GM18526 (cell line): ENCODE results near the gene SHISAL1.

Experiments
- POLR2A ChIP-seq: IDR thresholded peaks from 3 replicates; pipeline ENCODE4 v1.6.1; 2011; ENCODE audit not compliant: insufficient read length; ENCODE audit errors: extremely low read depth

The SHISAL1 gene

DNA sequence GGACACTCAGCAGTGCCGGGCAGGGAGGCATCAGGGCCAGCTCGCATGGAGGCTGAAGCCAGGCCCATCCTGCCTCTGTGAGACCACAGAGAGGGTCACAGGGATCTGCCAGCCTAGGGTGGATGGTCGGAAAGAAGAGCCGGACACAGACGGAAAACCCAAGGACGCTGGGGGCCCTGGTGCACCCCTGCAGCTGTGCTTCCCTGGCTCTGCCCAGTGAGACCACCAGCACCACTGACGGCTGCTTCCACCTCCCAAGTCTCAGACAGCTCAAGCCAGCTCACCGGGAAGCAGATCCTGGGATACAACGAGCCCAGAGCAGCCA is 42.2 kb downstream of the SHISAL1 start:
- TF ChIP-seq POLR2A = no peak

DNA sequence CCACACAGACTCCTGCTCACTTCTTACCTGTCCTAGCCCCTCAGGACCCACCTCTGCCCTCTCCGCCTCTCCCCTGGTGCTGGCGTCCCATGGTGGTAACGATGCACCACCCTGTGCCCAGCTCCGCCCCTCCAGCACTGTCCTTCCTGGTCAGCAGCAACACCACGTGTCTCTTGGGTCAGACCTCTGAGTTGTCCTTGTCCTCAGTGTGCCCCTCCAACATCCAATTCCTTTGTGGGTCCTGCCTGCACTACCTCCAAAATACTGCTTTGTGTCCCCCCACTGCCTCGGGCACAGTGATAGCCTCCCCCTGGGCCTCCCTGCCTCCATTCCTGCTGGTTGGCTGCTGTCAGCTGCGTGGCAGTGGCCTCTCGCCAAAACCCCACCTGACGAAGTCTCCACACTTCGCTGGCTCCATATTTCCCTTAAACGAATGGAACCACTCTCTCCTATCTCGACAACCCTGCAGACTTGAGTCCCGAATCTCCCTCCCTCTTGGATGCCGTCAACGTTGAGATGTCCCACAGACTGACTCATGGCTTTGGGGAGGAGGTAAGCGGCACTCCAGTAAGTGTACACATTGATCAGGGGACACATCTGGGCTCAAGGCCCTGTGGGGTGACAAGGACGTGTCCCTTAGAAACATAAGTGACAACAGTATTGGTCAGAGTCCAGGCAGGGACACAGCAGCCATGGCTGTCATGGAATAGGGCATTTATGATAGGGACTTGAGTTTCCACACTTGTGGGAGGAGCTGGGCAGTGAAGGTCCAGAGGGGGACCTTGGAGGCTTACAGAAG is 42.8 kb downstream of the SHISAL1 start:
- no peak for TF ChIP-seq POLR2A

DNA sequence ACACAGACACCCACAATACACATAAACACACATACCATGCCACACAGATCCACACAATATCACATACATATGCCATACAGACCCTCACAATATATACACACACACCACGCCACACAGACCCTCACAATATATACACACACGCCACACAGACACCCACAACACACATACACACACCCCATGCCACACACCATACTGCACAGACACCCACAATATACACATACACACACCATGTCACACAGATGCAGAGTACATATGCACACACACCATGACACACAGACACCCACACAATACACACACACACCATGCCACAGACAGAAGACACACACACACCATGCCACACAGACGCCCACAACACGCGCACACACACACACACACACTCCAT is 43.6 kb downstream of the SHISAL1 start:
- TF ChIP-seq POLR2A = no peak

DNA sequence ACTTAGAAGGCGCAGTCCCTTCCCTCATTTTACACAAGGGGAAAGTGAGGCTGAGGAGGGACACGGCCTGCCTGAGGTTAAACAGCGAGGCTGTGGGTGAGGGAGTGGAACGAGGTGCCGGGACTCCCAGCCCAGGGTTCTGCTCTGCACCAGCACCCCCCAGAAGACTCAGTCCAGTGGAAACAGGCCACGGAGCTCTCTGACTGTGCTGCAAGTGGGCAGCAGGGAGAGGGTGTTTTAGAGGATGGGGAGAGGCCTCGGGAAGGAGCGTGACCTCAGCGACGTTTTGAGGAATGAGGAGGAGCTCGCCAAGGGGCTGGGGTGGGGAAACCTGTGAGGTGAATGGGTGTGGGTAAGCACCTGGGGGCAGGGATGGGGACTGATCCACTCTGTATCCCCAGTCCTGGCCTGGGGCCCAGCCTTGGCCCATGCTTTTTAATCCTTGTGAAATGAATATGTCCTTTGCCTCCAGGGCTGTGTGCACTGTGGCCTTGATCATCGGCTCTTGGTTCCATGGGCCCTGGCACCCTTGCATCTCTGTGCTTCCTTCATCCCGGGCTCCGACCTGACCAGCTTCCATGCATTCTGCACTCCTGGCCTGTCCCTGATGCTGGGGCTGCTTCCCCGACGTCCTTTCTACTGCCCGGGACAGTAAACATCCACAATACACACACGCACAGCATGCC is 44.2 kb downstream of the SHISAL1 start:
- no peak for TF ChIP-seq POLR2A

DNA sequence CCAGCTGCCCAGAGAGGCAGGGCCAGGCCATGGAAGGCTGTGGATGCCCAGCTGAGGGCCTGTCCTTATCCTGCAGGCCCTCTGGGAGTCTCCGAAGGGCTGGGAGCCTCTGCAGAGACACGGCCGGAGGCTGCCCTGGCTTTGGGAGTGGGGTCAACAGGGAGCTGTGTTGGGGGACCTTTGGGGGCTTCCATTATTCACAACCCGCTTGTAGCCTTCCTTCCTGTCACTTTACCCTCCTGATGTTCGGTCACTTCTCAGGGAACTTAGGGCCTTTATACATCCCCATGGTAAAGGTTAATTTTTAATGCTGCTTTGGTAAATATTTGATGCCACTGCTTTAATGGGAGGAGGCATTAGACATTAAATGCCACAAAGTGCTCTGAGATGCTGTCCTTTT is 44.9 kb downstream of the SHISAL1 start:
- no peak for TF ChIP-seq POLR2A

DNA sequence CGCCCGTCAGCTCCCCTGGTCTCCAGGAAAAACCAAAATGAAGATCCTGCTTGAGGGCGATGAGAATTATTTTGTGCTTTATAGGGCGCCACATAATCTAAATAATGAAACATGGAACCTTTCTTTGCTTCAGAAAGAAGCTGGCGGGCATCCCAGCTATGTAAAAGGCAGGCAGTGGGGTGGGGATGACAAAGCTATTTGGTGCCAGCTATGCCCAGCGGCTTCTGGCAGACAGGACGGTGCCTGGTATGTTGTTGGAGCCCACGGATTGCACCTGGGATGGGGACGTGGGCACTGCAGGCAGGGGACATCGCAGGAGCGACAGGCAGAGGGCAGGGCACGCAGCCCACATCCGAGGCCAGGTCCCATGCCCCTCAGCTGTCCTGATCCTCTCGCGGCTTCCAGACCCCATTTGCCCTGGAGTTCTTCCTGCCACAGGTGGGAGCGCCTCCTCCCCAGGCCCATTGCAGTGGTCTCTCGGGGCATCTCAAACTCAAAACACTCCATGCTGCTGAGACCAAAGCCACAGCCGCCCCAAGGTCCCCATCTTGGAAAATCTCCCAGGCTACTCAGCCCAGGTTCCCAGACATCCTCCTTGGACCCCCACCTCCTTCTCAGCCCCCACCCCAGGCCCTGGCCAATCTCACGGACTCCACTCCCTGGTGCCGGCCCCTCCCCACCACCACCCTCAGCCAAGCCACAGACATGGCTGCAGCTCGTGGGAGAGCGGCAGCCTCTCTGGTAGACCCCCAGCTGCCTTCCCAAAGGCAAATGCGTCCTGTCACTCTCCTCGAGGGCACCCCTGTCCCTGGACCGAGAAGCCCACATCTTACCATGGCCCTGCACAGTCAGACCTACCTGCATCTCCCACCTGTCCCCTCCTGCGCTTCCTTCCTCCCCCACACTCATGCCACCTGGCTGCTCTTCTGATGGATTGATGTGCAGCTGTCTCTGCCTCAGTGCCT is 45.7 kb downstream of the SHISAL1 start:
- no peak for TF ChIP-seq POLR2A

DNA sequence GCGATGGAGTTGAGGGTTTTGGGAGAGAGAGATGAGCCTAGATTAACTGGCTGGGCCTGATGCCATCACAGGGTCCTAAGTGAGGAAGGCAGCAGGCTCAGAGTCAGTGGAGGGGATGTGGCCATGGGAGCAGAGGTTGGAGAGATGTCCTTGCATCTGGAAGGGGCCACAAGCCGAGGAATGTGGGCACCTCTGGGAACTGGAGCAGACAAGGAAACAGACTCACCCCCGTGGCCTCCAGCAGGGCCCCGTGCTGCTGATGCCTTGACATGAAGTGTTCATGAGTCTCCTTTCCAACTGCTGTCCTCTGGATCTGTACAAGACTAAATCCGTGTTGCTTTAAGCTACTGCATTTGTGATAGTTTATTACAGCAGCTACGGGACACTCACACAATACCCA is 49.2 kb downstream of the SHISAL1 start:
- TF ChIP-seq POLR2A = no peak

DNA sequence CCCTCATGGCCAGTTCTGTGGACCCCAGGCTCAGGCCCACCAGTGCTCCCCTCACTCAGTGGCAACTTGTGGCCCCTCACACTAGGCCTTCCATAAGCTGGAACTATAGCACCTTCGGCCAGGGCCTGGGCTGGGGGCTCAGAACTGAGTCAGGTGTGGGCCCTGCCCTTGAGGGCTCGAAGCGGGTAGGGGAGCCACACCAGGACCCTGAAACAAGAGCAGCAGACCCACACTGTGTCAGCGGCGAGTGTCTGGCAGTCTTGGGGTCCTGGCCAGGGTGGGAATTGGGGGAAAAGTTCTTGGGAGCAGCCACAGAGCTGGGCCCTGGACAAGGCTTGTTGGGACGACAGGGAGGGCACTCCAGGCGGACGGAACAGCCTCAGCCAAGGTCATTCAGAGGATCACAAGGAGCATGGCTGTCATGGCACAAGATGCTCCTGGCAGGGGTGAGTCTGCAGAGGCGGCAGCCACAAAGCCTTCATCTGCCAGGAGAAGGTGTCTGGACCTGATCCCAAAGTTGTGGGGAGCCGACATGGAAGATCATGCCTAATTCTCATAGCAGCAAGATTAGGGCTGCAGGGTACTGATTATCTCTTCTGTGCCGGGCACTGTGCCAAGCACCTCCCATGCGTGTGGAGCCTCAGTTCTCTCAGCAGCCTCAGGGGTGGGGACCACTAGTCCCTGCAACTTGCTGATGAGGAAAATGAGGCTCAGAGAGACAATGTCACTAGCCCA is 50.7 kb downstream of the SHISAL1 start:
- TF ChIP-seq POLR2A = no peak

DNA sequence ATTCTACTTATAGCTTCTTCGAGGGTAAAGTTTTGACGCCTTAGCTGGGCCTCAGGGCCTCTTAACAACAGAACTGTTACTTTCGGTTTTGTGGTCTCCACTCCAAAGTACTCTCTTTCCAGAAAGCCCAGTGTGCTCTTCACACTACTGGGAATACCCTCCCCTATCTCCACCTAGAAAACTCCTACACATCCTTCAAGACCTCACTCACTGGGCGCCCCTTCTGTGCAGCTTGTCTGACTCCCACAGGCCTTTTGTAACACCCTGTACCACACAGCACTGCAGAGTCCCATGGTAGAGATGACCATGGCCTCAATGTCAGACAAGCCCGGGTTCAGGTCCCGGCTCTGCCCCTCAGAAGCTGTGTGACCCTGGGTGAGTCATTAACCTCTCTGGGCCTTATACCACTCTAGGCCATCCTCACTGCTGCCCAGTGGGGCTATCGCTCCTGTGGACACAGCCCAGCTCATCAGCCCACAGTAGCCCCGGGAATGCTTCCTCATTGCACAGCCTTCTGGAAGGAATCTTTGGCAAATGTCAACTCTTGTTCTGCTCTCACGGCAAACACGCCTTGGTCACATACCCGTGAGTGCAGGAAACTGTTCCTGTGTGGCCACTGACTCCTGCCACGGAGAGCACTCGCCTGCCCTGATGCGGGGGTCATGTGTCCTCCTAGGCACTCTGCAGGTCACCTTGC is 51.4 kb downstream of the SHISAL1 start:
- no peak for TF ChIP-seq POLR2A

DNA sequence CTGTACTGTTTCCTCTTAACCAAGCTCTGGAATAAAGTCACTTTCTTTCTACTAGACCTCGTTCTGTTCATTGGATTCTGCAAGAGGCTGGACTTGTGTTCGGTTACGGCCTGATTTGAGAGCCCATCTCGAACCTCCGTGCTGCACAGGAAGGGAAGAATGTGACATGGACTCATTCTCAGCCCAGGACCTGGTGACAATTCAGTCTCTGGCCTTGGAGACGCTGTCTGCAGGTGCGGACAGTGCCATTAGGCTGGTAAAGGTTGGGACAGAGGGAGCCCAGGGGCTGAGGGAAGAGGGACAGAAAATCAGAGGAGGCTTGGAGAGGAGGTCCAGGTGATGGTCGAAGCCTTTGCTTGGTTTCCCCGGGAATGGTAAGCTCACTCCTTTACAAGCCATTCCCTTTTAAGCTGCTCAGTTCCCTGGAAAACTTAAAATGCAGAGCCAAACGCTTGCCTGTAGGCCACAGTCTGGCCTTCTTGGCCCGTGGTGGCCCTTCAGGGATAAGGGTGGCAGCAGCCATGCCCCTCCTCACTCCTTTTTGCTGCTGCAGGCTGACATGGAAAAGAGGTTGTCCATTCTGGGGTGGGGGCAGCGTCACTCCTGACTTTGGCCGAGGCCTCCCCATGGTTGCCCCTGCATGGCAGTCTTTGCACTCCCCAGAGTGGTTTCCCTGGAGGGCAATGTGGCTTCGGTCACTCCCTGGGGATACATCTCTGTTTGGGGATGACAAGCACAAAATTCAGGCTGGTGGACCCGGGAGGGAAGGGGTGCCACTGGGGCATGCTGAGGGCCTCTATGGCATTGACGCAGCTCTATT is 52.3 kb downstream of the SHISAL1 start:
- TF ChIP-seq POLR2A = no peak

DNA sequence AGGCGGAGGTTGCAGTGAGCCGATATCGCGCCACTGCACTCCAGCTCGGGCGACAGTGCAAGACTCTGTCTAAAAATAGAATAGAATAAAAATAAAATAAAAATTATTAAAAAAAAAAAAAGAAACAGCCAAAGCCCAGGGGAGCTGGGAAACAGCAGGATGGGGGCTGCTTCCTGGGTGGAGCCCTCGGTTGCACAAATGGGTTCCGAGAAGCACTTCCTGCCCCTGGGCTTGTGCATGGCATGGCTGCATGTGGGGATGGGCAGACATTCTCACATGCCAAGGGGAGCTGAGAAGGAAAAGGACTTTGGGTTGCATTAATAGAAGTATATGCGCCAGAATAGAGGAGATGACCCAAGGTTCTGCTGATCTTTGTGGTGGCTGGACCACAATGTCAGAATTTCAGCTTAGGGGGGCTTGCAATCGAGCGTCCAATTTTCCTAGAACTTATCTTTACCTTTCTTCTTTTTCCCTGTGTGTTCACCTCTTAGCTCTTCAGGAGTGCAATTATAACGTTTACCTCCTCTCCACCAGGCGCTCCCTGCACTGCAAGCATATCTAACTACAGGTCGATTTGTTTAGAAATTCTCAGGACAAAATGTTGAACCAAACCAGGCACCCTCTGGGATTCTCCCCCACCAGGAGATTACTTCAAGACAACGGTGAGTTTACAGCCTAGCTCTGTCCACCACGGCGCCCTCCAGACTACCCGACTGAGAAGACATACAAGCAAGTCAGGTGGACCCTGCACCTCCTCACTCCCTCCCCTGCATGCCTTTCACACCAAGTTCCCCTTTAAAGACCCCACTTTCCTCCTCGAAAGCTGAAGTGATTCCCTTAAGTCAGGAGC is 53.2 kb downstream of the SHISAL1 start:
- TF ChIP-seq POLR2A = no peak

DNA sequence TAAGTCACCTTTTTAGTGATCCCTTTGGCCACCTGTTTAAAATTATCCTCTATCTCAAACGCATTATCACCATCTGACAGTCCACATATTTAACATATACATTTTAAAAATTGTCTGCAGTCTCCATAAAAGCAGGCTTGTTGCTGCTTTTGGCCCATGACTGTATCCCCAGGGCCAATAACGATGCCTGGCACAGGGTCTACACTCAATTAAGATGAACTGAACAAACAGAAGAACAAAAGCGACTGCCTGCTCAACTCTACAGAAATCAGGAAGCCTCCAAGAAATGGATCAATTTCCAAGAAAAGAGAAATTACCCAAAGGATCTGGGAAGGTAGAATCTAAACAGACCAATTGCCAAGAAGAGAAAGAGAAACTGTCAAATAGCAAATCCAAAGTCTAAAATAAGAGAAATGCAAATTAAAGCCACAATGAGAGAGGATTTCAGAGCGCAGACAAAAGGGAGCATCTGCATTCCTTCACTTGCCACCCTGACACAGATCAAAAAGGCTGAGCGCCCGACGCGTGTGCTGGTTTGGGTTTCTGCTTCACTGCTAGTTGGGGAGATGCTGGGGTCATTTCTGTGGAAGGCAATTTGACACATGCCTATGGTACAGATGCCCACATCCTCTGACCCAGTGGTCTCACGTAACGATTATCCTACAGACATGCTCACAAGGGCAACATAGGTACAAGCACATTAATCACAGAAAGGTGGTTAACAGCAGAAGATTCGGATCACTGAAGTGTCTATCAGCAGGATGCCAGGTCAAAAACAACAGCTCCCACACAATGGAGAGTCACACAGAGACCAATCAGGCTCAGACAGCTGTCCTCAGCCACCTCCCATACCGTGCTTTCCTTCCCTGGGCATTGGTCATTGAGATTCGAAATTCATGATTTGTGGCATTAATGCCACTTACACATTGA is 55.9 kb downstream of the SHISAL1 start:
- no peak for TF ChIP-seq POLR2A
